HL-60 (cell line): ENCODE results near the gene ZNF839.

Experiments used
- DNase-seq, 2 experiments: peaks; one replicate each; pipeline ENCODE4 v3.0.0-alpha.2; 2010 to 2020; ENCODE audit warnings: low read depth in 1 of 2, low spot score in 1 of 2
- H3K27ac ChIP-seq: fragments of 250-450 bp; sonication (Bioruptor Pico); replicated peaks from 2 replicates; pipeline ENCODE4 v1.5.1; 2020; ENCODE audit warnings: mild to moderate bottlenecking, moderate library complexity
- H3K27me3 ChIP-seq: fragments of 250-450 bp; sonication (Bioruptor Pico); 2 replicates; pipeline ENCODE4 v1.5.1; 2021; ENCODE audit warnings: mild to moderate bottlenecking, moderate library complexity; ENCODE audit not compliant: insufficient read depth, poor library complexity, severe bottlenecking
- H3K4me3 ChIP-seq: replicated peaks from 2 replicates; pipeline ENCODE4 v1.5.1; 2011; ENCODE audit warnings: mild to moderate bottlenecking, control low read depth, low read length; ENCODE audit not compliant: insufficient read depth
- GABPA ChIP-seq: IDR thresholded peaks from 2 replicates; pipeline ENCODE4 v1.6.1; 2012; ENCODE audit warnings: low read depth
- POLR2AphosphoS5 ChIP-seq: IDR thresholded peaks from 2 replicates; pipeline ENCODE4 v1.6.1; 2012; ENCODE audit warnings: low read depth
- SPI1 ChIP-seq: IDR thresholded peaks from 2 replicates; pipeline ENCODE4 v1.6.1; 2012; ENCODE audit warnings: low read depth, mild to moderate bottlenecking, borderline replicate concordance
- TF ChIP-seq, protein P1 (sequence below): IDR thresholded peaks from one replicate; pipeline ENCODE4 v1.5.1; 2011; ENCODE audit warnings: low read length, control low read depth, inconsistent platforms; ENCODE audit not compliant: insufficient read depth
- TF ChIP-seq, protein P2 (sequence below): IDR thresholded peaks from 2 replicates; pipeline ENCODE4 v1.6.1; 2012; ENCODE audit warnings: low read depth; ENCODE audit not compliant: insufficient replicate concordance

The ZNF839 gene

DNA sequence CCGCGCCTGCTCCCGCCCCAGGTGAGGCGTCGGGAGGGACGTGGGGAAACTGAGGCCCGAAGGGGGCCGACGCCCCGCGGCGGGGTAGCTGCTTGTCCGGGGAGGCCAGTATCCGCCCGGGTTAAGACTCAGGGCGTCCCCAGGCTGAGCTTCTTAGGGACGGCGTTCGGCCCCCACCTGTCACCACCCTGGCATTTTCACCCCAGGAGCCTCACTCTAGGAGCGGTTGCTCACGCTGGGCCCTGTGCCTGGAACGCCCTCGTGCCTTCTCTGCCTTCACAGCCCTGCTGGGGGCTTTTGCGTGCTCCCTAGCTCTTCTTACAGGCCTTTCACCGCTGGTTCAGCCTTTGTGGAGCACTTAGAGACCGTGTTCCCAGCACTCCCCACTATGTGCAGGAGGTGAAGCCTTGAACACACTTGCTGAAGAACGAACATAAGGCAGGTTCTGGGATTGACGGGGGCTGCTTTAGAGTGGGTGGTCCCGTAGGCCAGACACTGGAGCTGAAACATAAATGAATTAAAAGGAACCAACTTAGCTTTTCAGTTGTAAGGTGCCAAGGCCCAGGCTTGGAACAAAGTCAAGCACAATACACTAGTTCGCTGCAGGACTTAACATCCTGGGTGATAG, 601 bp downstream of the ZNF839 start:
- TF ChIP-seq SPI1 (no peak), GABPA (no peak), POLR2AphosphoS5 (no peak)
- TF ChIP-seq, protein P1, sequence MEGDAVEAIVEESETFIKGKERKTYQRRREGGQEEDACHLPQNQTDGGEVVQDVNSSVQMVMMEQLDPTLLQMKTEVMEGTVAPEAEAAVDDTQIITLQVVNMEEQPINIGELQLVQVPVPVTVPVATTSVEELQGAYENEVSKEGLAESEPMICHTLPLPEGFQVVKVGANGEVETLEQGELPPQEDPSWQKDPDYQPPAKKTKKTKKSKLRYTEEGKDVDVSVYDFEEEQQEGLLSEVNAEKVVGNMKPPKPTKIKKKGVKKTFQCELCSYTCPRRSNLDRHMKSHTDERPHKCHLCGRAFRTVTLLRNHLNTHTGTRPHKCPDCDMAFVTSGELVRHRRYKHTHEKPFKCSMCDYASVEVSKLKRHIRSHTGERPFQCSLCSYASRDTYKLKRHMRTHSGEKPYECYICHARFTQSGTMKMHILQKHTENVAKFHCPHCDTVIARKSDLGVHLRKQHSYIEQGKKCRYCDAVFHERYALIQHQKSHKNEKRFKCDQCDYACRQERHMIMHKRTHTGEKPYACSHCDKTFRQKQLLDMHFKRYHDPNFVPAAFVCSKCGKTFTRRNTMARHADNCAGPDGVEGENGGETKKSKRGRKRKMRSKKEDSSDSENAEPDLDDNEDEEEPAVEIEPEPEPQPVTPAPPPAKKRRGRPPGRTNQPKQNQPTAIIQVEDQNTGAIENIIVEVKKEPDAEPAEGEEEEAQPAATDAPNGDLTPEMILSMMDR: no peak
- TF ChIP-seq, protein P2, sequence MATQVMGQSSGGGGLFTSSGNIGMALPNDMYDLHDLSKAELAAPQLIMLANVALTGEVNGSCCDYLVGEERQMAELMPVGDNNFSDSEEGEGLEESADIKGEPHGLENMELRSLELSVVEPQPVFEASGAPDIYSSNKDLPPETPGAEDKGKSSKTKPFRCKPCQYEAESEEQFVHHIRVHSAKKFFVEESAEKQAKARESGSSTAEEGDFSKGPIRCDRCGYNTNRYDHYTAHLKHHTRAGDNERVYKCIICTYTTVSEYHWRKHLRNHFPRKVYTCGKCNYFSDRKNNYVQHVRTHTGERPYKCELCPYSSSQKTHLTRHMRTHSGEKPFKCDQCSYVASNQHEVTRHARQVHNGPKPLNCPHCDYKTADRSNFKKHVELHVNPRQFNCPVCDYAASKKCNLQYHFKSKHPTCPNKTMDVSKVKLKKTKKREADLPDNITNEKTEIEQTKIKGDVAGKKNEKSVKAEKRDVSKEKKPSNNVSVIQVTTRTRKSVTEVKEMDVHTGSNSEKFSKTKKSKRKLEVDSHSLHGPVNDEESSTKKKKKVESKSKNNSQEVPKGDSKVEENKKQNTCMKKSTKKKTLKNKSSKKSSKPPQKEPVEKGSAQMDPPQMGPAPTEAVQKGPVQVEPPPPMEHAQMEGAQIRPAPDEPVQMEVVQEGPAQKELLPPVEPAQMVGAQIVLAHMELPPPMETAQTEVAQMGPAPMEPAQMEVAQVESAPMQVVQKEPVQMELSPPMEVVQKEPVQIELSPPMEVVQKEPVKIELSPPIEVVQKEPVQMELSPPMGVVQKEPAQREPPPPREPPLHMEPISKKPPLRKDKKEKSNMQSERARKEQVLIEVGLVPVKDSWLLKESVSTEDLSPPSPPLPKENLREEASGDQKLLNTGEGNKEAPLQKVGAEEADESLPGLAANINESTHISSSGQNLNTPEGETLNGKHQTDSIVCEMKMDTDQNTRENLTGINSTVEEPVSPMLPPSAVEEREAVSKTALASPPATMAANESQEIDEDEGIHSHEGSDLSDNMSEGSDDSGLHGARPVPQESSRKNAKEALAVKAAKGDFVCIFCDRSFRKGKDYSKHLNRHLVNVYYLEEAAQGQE: no peak
- DNase-seq: peak in 1 of 2 experiments; percentile 27
- H3K27me3 ChIP-seq: no peaks in the 10 kb centered on the region
- H3K27ac ChIP-seq: peak overlapping the region; percentile 84
- H3K4me3 ChIP-seq: peak overlapping the region; percentile 87

DNA sequence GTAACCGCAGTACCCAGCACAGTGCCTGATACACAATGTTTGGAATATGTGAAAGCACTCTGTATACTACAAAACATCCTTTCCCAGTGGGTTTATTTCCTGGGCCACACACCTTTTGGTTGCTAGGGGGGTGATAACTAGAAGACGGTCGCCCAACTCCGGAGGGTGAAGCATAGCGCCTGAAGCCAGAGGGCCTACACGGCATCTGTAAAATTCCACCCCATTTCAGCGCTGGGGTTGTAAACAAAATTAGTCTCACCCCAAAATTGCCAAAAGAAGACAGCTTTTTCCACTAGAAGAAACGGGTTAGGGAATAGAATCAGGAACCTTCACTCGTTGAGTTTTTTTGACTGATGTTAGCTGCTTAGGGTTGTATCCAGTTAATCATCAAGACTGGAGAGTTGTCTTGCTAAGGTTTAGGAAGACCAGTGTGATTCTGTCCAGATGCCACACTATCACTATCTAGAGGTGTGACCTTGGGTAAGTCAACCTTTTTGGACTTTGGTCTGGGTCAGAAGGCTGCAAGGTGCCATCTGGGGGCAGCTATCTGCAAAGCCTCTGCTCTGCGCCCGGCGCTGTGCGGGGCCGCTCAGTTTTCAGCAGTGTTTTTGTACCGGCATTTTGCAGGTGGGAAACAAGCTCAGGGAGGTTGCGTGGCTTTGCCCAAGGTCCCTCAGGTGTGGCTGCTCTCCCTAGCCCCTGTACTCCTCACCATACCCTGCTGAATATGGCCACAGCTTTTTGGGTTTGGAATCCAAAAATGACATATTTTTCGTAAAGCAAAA, 1.3 kb downstream of the ZNF839 start:
- no peaks in the 10 kb centered on the region for H3K27me3 ChIP-seq
- no peak for TF ChIP-seq POLR2AphosphoS5
- TF ChIP-seq SPI1: no peak
- no peak for TF ChIP-seq GABPA
- TF ChIP-seq, protein P2: no peak
- TF ChIP-seq, protein P1: no peak
- H3K27ac ChIP-seq: peak overlapping the region; percentile 84
- no peak for DNase-seq
- H3K4me3 ChIP-seq: peak overlapping the region; percentile 87

DNA sequence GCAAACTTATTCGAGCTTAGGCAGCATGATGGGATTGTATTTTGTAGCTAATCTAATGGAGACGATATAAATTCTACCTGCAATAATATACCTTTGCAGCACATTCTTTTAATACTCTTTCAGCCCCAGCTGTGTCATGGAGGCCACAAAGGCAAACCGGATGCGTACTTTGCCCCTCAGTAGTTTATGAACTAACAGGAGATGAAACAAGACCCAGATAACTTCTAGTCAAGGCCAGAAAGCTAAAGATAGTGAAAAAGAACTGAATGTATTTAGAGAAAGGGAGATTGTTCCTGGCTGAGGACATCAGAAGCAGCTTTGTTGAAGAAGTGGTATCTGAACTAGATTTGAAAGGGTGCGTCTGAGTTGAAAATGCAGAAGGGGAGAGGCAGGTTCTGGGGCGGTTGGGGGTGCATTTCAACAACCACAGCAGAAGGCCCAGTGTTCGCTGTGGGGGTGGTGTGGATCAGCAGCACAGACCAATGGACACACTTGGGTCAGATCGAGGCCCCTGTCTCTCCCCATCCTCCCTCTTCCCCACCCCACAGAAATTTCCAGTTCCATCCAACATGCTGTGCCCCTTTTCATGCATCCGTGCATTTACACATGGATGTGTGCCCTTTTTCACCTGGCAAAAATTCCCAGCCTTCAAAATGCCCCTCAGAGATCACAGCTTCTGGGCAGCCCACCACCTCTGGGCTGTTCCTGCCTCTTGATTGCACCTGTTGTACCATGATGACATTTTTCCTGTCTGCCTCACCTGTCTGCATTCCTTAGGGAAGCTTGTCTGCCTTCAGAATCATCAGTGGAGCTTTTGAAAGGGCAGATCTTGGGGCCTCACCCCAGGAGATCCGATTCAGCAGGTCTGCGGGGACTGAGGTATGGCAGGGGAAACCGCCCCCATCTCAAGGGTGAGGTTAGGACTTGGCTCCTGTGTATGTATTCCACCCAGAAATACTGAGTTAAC, 2.2 kb downstream of the ZNF839 start:
- H3K27me3 ChIP-seq: no peaks in the 10 kb centered on the region
- no peak overlapping the region for H3K4me3 ChIP-seq
- no peak overlapping the region for H3K27ac ChIP-seq
- DNase-seq: no peak
- TF ChIP-seq SPI1 (no peak), GABPA (no peak)

DNA sequence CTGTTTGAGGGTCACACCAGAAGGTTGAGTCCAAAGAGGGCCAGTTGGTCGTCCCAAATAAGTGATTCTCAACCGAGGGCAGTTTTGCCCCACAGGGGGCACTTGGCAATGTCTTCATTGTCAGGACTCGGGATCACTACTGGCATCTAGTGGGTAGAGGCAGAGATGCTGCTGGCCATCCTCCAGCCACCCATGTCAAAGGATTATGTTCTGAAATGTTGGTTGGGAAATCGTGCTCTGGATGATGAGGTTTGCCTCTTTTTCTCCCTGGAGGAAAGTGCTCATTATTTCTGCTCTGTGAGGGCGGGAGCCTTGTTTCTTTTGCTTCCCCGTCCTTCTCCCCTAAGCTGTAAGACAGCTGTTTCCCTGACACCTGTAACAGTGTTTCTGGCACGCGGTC, 3.6 kb downstream of the ZNF839 start:
- DNase-seq: peak in 1 of 2 experiments; percentile 81
- TF ChIP-seq, protein P2: no peak
- TF ChIP-seq, protein P1: peak; percentile 71
- TF ChIP-seq SPI1: no peak
- no peaks in the 10 kb centered on the region for H3K27me3 ChIP-seq
- no peak overlapping the region for H3K27ac ChIP-seq
- H3K4me3 ChIP-seq: no peak overlapping the region
